IMR-90 (cell line): ENCODE measurements around the gene MKS1. TPM values are rescaled to one million over a fixed set of nuclear protein-coding genes. Genes with fewer than 3 reads are reported as not detected.

Experiments used
- ATAC-seq: fragments of 200-7000 bp; cut with Tn5 transposase; 2 replicates; pipeline ENCODE4 v1.9.1; 2020; ENCODE audit warnings: low read depth, mild to moderate bottlenecking, moderate library complexity
- BruUV-seq: library from RNA; stranded (reverse); fragments of 400-500 nt; replicated peaks from 2 replicates; lab custom pipeline; 2021; lab: Mats Ljungman, UMichigan
- CTCF ChIA-PET: fragments of 300-600 bp; formaldehyde crosslinking; extraction: SDS; loops from one replicate; lab custom pipeline; 2021; ENCODE audit warnings: antibody characterized with exemption; lab: Yijun Ruan, JAX
- POLR2A ChIA-PET: fragments of 300-600 bp; sonication (Branson Sonifier 250); formaldehyde crosslinking; loops from one replicate; lab custom pipeline; 2022; ENCODE audit warnings: antibody characterized with exemption; ENCODE audit not compliant: unreplicated experiment; lab: Charles Lee
- DNase-seq: peaks from one replicate; pipeline ENCODE4 v3.0.0; 2013
- H2AFZ ChIP-seq: replicated peaks from 2 replicates; pipeline ENCODE3; 2013; ENCODE audit warnings: low read length, mild to moderate bottlenecking; ENCODE audit not compliant: poor library complexity
- H2AK5ac ChIP-seq: 2 replicates; pipeline ENCODE4 v1.6.1; 2013; ENCODE audit warnings: low read depth, low read length, inconsistent platforms
- H2AK9ac ChIP-seq: replicated peaks from 2 replicates; pipeline ENCODE3; 2013; ENCODE audit warnings: mild to moderate bottlenecking, low read depth, low read length, moderate library complexity; ENCODE audit not compliant: poor library complexity
- H2BK120ac ChIP-seq: 2 replicates; pipeline ENCODE4 v1.6.1; 2013; ENCODE audit warnings: low read depth, low read length, inconsistent platforms
- H2BK15ac ChIP-seq: 3 replicates; pipeline ENCODE4 v1.6.1; 2013; ENCODE audit warnings: low read depth, low read length, inconsistent platforms
- H2BK20ac ChIP-seq: 2 replicates; pipeline ENCODE4 v1.6.1; 2013; ENCODE audit warnings: low read depth, mild to moderate bottlenecking, inconsistent platforms, low read length, moderate library complexity
- H2BK5ac ChIP-seq: 2 replicates; pipeline ENCODE4 v1.6.1; 2013; ENCODE audit warnings: mild to moderate bottlenecking, low read depth, low read length, inconsistent platforms; ENCODE audit not compliant: poor library complexity, severe bottlenecking
- H3K14ac ChIP-seq: replicated peaks from 2 replicates; pipeline ENCODE4 v1.6.1; 2013; ENCODE audit warnings: low read depth, low read length, inconsistent platforms
- H3K18ac ChIP-seq: 2 replicates; pipeline ENCODE4 v1.6.1; 2013; ENCODE audit warnings: low read depth, low read length, control low read depth
- H3K23ac ChIP-seq: 2 replicates; pipeline ENCODE4 v1.6.1; 2013; ENCODE audit warnings: low read depth, low read length, inconsistent platforms
- H3K27ac ChIP-seq: 2 replicates; pipeline ENCODE4 v1.5.1; 2013; ENCODE audit warnings: mild to moderate bottlenecking, control low read depth, low read length; ENCODE audit not compliant: insufficient read depth
- H3K27me3 ChIP-seq: 2 replicates; pipeline ENCODE4 v1.6.1; 2013; ENCODE audit warnings: low read length; ENCODE audit not compliant: control insufficient read depth, insufficient read depth
- H3K36me3 ChIP-seq: 2 replicates; pipeline ENCODE4 v1.6.1; 2013; ENCODE audit warnings: low read length, mixed read lengths; ENCODE audit not compliant: control insufficient read depth, insufficient read depth
- H3K4ac ChIP-seq: 2 replicates; pipeline ENCODE4 v1.6.1; 2013; ENCODE audit warnings: low read depth, low read length, inconsistent platforms
- H3K4me1 ChIP-seq: 2 replicates; pipeline ENCODE4 v1.6.1; 2013; ENCODE audit warnings: low read length, mixed read lengths; ENCODE audit not compliant: control insufficient read depth, insufficient read depth
- H3K4me2 ChIP-seq: 2 replicates; pipeline ENCODE4 v1.6.1; 2013; ENCODE audit warnings: low read depth, mild to moderate bottlenecking, control low read depth, low read length, moderate library complexity
- H3K4me3 ChIP-seq: 2 replicates; pipeline ENCODE4 v1.5.1; 2013; ENCODE audit warnings: low read depth, mild to moderate bottlenecking, control low read depth, low read length, moderate library complexity; ENCODE audit not compliant: insufficient read depth
- H3K56ac ChIP-seq: 2 replicates; pipeline ENCODE4 v1.6.1; 2013; ENCODE audit warnings: low read length, inconsistent platforms; ENCODE audit not compliant: insufficient read depth; ENCODE audit errors: extremely low read depth
- H3K79me1 ChIP-seq, 2 experiments: 2 replicates each; pipeline ENCODE4 v1.6.1; 2013; ENCODE audit warnings: low read length in 2 of 2, inconsistent platforms in 1 of 2, low read depth in 1 of 2
- H3K9ac ChIP-seq: 2 replicates; pipeline ENCODE4 v1.6.1; 2013; ENCODE audit warnings: low read depth, low read length, control low read depth
- H3K9me1 ChIP-seq: 2 replicates; pipeline ENCODE4 v1.6.1; 2013; ENCODE audit warnings: low read length, inconsistent platforms; ENCODE audit not compliant: insufficient read depth
- H3K9me3 ChIP-seq: 2 replicates; pipeline ENCODE4 v1.6.1; 2013; ENCODE audit warnings: low read length; ENCODE audit not compliant: control insufficient read depth, insufficient read depth
- H4K20me1 ChIP-seq: 2 replicates; pipeline ENCODE4 v1.6.1; 2013; ENCODE audit warnings: low read length, inconsistent platforms; ENCODE audit not compliant: insufficient read depth
- H4K5ac ChIP-seq: 2 replicates; pipeline ENCODE4 v1.6.1; 2013; ENCODE audit warnings: mild to moderate bottlenecking, low read depth, low read length, control low read depth
- H4K8ac ChIP-seq, 2 experiments: 2 replicates each; pipeline ENCODE4 v1.6.1; 2013; ENCODE audit warnings: low read depth in 2 of 2, low read length in 2 of 2, control low read depth in 1 of 2, inconsistent platforms in 1 of 2
- H4K91ac ChIP-seq: 2 replicates; pipeline ENCODE4 v1.6.1; 2013; ENCODE audit warnings: low read depth, low read length, inconsistent platforms; ENCODE audit not compliant: insufficient read depth
- BHLHE40 ChIP-seq: fragments of 150-350 bp; IDR thresholded peaks from 2 replicates; pipeline ENCODE4 v1.6.1; 2016; ENCODE audit warnings: mild to moderate bottlenecking, low read depth, low read length
- CEBPB ChIP-seq: IDR thresholded peaks from 2 replicates; pipeline ENCODE4 v1.6.1; 2012; ENCODE audit warnings: low read depth, low read length, improper control_type of control experiment
- CHD1 ChIP-seq: IDR thresholded peaks from 2 replicates; pipeline ENCODE4 v1.6.1; 2012; ENCODE audit warnings: low read depth, low read length, improper control_type of control experiment
- CTCF ChIP-seq: conservative IDR thresholded peaks from 2 replicates; pipeline ENCODE4 v1.5.1; 2012; ENCODE audit warnings: mild to moderate bottlenecking, low read depth, low read length, improper control_type of control experiment
- FOS ChIP-seq: fragments of 150-350 bp; IDR thresholded peaks from 2 replicates; pipeline ENCODE4 v1.6.1; 2016; ENCODE audit warnings: low read depth, low read length
- MAFK ChIP-seq: IDR thresholded peaks from 2 replicates; pipeline ENCODE4 v1.6.1; 2012; ENCODE audit warnings: low read depth, low read length, improper control_type of control experiment
- MXI1 ChIP-seq: IDR thresholded peaks from 2 replicates; pipeline ENCODE4 v1.6.1; 2012; ENCODE audit warnings: low read depth, mild to moderate bottlenecking, low read length, moderate library complexity, borderline replicate concordance
- NFE2L2 ChIP-seq: fragments of 150-350 bp; IDR thresholded peaks from 2 replicates; pipeline ENCODE4 v1.6.1; 2016; ENCODE audit warnings: low read depth, mild to moderate bottlenecking, low read length
- RAD21 ChIP-seq: IDR thresholded peaks from 2 replicates; pipeline ENCODE4 v1.6.1; 2012; ENCODE audit warnings: low read length, improper control_type of control experiment
- RCOR1 ChIP-seq: IDR thresholded peaks from 2 replicates; pipeline ENCODE4 v1.6.1; 2012; ENCODE audit warnings: mild to moderate bottlenecking, low read length, improper control_type of control experiment; ENCODE audit not compliant: insufficient replicate concordance
- RFX5 ChIP-seq: IDR thresholded peaks from 2 replicates; pipeline ENCODE4 v1.8.0; 2012; ENCODE audit warnings: low read depth, mild to moderate bottlenecking, low read length, moderate library complexity
- SMC3 ChIP-seq: fragments of 150-350 bp; IDR thresholded peaks from 2 replicates; pipeline ENCODE4 v1.6.1; 2016; ENCODE audit warnings: low read depth, mild to moderate bottlenecking, antibody characterized with exemption, low read length, moderate library complexity
- WGBS, 2 experiments: methylation state at CpG; one replicate each; pipeline versions ENCODE4 v1.1.5 to v1.1.7; 2013; ENCODE audit warnings: missing lambda C conversion rate in 2 of 2; ENCODE audit not compliant: insufficient read length in 1 of 2; ENCODE audit errors: extremely low coverage in 2 of 2; 5-methylcytosine and 5-hydroxymethylcytosine counted together
- dilution Hi-C: fragments of 300-500 bp; cut with HindIII; formaldehyde crosslinking; loops from one replicate; pipeline ENCODE4 v1.14.3; 2018; ENCODE audit warnings: low sequenced_read_pairs; ENCODE audit not compliant: unreplicated experiment
- in situ Hi-C: fragments of 300-500 bp; cut with MboI; formaldehyde crosslinking; loops from 3 replicates; pipeline ENCODE4 v1.14.3; 2019; ENCODE audit warnings: low sequenced_read_pairs, inconsistent platforms, mixed read lengths
- intact Hi-C: fragments of 100-400 bp; cut with micrococcal nuclease; formaldehyde crosslinking; loops from 2 replicates; pipeline ENCODE4 v1.10.0; 2022
- polyA plus RNA-seq, 3 experiments: library from polyadenylated mRNA; depleted of rRNA; stranded (reverse); fragments of >200 nt; gene quantifications; 2 replicates each; pipeline ENCODE4 v1.2.3, GENCODE V29; 2012; ENCODE audit warnings: low replicate concordance in 1 of 3
- total RNA-seq: library from RNA; depleted of rRNA; stranded (reverse); fragments of >200 nt; gene quantifications from 2 replicates; pipeline ENCODE4 v1.2.3, GENCODE V29; 2012
- TF ChIP-seq, protein P1 (sequence below): fragments of 150-350 bp; IDR thresholded peaks from 2 replicates; pipeline ENCODE4 v1.6.1; 2017; ENCODE audit warnings: mild to moderate bottlenecking, antibody characterized with exemption, low read length, low read depth

MKS1 gene
- total and polyA plus RNA-seq, 2 of the 4 experiments (the other 2 are of a cell fraction), result 11.5 to 13.2 TPM

DNA sequence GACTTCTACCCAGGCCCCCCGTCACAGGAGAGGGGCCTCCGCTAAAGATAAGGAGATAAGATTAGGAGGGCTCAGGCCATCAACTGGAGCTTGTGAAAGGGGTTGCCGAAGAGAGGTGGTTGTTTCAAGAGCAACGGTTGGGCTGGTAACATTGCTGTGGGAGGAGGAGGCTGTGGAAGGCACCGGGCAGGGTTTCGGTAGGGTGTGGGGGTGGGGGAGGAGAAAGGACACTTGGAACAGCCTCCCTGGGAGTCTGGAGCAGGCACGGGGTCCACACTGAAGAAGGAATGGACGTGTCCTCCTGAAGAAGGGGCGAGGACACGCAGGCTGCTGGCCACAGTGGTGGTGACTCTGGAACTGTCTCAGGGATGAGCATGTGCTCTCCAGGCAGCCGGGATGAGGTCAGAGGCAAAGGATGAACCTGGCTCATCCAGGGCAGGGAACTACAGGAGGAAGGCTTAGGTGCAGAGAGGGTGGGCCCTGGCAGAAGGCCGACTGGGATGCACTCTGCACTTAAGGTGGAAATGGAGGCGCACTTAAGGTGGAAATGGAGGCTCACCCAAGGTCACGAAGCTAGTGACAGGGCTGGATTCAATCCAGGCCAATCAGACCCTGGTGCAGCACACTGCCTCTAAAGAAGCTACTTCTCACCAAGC, 27.7 kb downstream of the MKS1 start:
- no peaks in the 10 kb centered on the region for H3K36me3 ChIP-seq
- no peak for TF ChIP-seq FOS
- TF ChIP-seq CEBPB, result no peak
- no peak for TF ChIP-seq CHD1
- TF ChIP-seq RCOR1, result no peak
- TF ChIP-seq RAD21, result no peak
- TF ChIP-seq BHLHE40, result no peak
- no peak for TF ChIP-seq NFE2L2
- TF ChIP-seq MXI1, result no peak
- TF ChIP-seq, protein P1, sequence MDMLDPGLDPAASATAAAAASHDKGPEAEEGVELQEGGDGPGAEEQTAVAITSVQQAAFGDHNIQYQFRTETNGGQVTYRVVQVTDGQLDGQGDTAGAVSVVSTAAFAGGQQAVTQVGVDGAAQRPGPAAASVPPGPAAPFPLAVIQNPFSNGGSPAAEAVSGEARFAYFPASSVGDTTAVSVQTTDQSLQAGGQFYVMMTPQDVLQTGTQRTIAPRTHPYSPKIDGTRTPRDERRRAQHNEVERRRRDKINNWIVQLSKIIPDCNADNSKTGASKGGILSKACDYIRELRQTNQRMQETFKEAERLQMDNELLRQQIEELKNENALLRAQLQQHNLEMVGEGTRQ, result no peak
- no peak for TF ChIP-seq CTCF
- TF ChIP-seq SMC3, result no peak
- no peak for TF ChIP-seq RFX5
- no peak for TF ChIP-seq MAFK
- BruUV-seq, result no TSS peak
- H3K79me1 ChIP-seq, result no peaks in the 10 kb centered on the region
- no peak overlapping the region for H2BK20ac ChIP-seq
- H3K9ac ChIP-seq, result no peak overlapping the region
- no peak overlapping the region for H3K18ac ChIP-seq
- intact Hi-C loops, result no loop called here
- H3K4me2 ChIP-seq, result no peak overlapping the region
- peaks cover 14% of the 10 kb centered on the region for H3K27me3 ChIP-seq
- H2BK120ac ChIP-seq, result no peak overlapping the region
- POLR2A ChIA-PET, result no interaction called here
- no peak overlapping the region for H3K4ac ChIP-seq
- H2AK9ac ChIP-seq, result no peak overlapping the region
- no peak overlapping the region for H3K27ac ChIP-seq
- no peaks in the 10 kb centered on the region for H3K9me3 ChIP-seq
- no peak overlapping the region for H4K91ac ChIP-seq
- no peak overlapping the region for H2BK15ac ChIP-seq
- H3K9me1 ChIP-seq, result peaks cover 4% of the 10 kb centered on the region; the same call in 1 of the 2 replicates
- H3K14ac ChIP-seq, result no peak overlapping the region
- ATAC-seq, result no peak
- H3K4me3 ChIP-seq, result no peak overlapping the region
- in situ Hi-C loops, result no loop called here
- no peaks in the 10 kb centered on the region for H4K20me1 ChIP-seq
- no peak overlapping the region for H4K8ac ChIP-seq
- H3K4me1 ChIP-seq, result no peaks in the 10 kb centered on the region
- no peak overlapping the region for H2BK5ac ChIP-seq
- dilution Hi-C loops, result no loop called here
- H2AFZ ChIP-seq, result no peak overlapping the region
- H3K23ac ChIP-seq, result no peak overlapping the region
- no peak overlapping the region for H3K56ac ChIP-seq
- no peak for DNase-seq
- H4K5ac ChIP-seq, result no peak overlapping the region
- WGBS, 2 experiments, result 34% methylated on average over 6 of the region's 14 CpGs; no CpG with 5 or more reads in 1 of the 2 experiments
- CTCF ChIA-PET, result no interaction called here
- no peak overlapping the region for H2AK5ac ChIP-seq
